Mucosa of gallbladder (tissue), 1 donor: Measurements from ENCODE around the gene ACSF3. TPM values are rescaled to one million over a fixed set of nuclear protein-coding genes. Genes with fewer than 3 reads are reported as not detected.

Source experiments
- DNase-seq: peaks from one replicate; pipeline ENCODE4 v3.0.0-alpha.2; 2020; ENCODE audit warnings: low spot score
- total RNA-seq: library from RNA; stranded (reverse); gene quantifications from one replicate; pipeline ENCODE4 v1.2.1, GENCODE V29; 2021
- donor health status: DM: no; HTN: no; CAD: no.

ACSF3 gene
- total RNA-seq, 1 donor from 2014 or later: 63.4 TPM

DNA sequence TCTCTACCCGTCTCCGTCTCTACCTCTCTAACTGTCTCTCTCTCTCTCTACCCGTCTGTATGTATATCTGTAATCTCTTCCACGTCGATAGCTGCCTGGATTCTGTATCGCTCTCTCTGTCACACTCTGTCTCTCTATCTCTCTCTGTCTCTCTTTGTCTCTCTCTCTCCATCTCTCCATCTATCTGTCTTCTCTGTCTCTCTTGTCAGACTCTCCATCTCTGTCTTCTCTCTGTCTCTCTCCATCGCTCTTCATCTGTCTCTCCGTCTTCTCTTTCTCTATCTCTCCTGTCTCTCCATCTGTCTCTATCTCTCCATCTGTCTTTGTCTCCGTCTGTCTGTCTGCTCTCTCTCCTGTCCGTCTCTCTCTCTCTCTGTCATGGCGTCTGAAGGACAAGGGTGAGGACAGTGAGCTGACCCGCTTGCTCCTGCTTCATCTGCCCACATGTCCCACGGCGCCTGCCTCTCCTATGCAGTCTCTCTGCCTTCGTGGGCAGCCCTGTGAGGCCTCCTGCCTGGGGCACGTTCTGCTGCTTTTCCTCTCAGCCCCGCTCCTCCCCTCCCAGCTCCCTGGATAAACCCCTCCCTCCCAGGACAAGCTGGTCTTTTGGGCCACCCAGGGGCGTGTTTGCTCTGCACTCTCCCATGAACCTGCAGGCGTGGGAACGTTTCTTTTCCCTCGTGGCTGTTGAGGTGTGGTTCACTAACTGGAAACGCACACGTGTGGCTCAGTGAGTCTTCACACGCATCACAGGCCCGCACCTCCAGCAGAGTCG lies 18.9 kb downstream of the ACSF3 start:
- no peak for DNase-seq

DNA sequence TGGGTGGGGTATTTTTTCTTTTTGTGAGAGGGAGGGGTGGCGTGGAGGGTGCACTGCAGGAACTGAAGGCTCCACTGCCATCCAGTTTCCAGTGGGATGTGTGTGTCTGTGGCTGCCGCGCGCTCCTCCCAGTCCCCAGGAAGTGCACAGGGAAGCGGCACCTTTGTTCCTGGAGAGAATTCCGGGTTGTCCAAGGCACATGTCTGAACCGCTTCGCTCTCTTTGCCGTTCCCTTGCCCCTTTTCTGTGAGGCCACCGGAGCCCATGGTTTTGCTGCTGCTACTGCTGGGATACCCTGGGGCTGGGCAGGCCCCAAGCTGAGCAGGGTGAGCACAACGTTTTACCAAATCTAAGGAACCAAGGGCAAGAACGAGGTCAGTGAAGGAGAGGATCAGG lies 19.5 kb downstream of the ACSF3 start:
- no peak for DNase-seq

DNA sequence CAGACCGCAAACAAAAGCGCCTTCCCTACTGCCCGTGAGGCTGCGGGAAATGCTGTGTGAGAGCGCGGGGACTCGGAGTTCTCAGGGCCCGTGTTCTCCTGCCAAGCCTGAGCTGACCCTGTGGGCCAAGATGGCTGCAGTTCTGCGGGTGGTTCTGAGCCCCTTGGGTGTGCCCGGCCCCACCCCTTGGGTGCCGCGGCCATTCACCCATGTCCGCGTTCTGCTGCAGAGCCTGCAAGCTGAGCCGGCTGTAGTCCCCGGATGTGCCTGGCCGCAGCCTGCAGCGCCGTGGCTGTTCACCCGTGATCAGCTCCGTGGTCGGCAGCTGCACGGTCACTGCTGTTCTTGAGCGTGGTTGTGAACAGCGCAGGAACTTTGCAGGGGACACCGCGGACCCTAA lies 20.0 kb downstream of the ACSF3 start:
- no peak for DNase-seq

DNA sequence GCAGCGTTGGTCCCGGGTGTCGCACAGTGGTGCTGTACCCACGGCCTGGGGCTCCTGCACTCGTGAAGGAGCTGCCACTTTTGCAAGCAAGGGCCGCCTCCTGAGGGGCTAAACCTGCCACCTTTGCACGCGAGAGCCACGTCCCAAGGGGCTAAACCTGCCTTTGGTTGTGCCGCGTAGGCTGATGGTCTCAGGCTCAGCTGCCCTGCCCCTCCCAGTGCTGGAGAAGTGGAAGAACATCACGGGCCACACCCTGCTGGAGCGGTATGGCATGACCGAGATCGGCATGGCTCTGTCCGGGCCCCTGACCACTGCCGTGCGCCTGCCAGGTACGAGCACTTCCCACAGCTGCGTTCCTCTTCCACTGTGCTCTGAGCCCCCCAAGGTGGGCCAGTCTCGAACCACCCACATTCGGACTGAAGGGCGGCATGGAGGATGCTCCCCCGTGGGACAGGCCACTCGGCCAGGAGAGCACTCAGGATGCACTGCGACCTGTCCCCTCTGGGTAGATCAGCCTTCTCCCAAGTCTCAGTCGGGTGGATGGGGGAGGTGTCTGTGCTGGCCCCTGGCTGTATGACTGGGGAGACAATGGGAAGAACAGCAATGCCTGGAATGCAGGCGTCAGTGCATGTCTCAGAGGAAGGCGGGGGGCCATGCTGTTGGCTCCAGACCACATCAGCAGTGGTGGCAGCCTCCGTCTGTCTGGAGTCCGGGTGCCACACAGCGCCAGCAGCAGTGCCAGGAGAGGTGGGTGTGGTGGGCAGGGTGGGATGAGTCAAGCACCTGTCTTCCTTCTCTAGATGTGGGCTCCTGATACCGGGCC lies 20.7 kb downstream of the ACSF3 start:
- no peak for DNase-seq

DNA sequence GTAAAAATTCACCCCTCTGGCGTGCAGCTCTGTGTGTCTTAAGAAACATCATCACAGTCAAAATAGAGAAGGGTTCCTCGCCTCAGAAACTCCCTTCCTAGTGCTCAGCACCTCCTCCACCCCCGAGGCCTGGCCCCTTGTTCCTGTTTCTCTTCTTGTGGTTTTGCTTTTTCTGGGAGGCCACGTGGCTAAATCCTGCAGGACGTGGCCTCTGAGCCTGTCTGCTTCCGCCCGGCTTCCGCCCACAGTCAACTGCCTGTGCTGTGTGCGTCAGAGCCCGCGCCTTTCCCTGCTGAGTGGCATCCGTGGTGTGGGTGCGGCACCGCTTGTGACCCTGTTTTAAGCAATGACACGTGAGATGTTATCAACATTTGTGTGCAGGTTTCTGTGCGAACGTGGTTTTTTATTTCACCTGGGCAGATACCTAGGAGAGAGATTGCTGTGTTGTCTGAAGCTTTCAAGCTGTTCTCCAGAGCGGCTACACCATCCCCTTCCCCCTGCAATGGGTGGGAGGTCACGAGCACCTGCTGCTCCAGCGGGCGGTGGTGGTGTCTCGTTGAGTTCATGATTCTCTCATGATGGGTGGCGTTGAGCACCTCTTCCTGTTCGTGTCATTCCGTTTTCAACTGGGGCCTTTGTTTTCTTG lies 21.7 kb downstream of the ACSF3 start:
- peak; percentile 81 for DNase-seq

DNA sequence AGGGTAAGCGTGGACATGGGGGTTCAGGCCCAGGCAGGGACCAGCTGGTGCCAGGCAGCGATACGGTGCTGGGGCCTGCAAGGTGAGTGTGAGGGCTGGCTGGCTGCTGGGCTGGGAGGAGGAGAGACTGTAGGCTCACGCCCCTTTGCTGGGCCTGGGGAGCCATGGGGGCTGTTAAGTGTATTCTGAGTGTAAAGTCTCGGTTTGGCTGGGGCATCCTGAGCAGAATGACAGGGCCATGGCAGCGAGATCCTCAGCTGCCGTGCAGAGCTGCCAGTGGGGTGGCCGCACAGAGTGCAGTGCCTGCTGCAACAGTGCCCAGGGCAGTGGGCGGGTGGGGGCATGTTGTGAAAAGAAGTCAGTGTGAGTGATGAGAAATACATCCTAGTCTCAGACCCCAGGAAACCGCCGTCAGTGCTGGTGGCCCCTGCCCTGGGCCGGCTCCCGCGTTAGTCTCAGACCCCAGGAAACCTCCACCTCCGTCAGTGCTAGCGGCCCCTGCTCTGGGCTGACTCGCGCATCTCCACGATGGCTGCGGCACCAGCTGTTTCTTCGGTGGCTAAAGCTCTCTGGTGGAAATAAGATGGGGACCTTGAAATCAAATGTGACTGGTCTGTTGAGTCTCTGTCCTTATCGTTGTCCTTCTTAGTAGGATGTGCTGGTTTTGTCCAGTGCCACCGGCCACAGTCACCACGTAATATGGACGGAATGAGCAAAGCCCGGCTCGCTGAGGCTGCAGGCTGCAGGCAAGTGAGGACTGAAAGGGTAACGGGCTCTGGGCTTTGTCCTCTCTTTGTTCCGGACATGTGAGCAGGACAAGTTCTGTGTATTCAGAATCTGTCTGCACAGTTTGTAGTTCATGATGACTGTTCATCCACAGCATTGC lies 22.9 kb downstream of the ACSF3 start:
- DNase-seq: no peak

DNA sequence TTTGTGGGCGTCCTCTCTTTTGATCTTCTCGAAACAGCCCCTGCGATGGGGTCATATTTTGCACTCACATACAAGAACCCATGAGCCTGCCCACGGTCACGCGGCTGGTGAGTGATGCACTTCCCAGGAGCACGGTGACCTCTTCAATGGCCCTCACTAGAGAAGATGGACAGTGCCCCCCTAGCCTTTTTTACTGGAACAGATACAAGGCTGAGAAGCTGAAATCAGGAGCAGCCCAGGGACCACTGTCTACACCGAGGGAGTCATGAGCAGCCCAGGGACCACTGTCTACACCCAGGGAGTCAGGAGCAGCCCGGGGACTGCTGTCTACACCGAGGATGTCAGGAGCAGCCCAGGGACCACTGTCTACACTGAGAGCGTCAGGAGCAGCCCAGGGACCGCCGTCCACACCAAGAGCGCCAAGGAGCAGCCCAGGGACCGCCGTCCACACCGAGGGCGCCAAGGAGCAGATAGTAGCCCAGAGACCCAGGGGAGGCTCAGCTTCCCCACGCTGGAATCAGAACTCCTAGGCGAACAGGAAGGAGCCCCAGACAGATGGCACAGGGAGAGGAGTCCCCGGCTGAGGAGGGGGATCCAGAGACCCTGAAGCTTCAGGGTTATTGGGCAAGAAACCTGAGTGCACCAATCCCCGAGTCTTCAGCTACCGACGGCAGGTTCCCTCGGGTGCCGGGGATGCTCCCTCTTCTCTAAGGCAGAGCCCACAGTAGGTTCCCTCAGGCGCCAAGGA lies 23.7 kb downstream of the ACSF3 start:
- no peak for DNase-seq

DNA sequence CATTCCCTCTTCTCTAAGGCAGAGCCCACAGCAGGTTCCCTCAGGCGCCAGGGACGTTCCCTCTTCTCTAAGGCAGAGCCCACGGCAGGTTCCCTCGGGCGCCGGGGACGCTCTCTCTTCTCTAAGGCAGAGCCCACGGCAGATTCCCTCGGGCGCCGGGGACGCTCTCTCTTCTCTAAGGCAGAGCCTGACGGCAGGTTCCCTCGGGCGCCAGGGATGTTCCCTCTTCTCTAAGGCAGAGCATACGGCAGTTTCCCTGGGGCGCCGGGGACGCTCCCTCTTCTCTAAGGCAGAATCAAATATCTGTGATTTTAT lies 24.3 kb downstream of the ACSF3 start:
- no peak for DNase-seq

DNA sequence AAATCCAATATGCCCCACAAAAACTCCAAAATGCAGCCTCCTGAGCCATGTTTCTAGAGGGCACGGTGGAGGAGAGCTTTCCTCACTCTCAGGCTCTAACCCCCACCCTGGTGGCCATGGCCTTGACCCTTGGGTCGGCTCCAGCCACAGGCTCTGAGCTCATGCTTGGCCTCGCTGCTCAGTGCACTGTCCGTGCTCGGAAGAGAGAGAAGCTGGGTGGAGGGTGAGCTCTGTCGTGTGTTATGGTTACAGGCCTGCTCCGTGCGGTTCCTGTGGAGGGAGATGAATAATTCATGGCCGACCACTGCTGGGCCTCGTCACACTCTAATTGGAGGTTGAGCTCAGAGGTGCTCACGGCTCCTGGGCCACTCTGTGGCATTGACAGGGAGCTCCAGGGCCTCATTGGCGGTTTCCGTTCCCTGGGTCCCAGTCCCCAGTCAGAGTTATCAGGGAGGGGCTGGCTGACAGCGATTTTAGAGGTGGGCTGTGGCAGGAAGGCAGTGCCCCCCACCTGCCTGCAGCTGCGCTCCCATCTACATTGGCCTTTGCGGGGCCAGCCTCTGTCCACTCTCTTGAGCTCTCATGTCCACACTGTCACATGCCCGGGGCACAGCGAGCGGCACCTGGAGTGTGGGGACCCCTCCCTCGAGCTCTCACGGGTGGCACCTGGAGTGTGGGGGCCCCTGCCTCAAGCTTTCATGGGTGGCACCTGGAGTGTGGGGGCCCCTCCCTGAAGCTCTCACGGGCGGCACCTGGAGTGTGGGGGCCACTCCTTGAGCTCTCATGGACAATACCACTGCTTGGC lies 24.9 kb downstream of the ACSF3 start:
- no peak for DNase-seq

DNA sequence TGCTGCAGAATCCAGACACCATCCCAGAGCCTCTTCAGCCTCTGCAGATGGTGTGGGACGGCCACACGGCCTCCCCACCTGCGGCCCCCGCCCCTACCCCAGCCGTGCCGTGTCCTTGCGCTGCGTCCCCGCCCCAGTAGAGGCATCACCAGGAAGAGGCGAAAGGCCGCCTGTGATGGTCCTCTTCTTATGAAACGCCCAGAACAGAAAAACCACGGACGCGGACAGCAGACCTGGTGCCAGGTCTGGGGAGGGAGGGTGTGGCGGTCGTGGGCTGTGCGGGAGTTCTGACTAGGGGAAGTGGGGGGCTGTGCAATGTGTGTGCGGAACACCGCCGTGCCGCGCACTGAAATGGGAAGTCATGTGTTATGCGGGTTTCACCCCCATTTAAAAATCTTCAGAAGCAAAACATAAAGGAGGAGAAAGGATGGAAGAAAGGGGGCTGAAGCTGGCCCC lies 25.5 kb downstream of the ACSF3 start:
- no peak for DNase-seq

DNA sequence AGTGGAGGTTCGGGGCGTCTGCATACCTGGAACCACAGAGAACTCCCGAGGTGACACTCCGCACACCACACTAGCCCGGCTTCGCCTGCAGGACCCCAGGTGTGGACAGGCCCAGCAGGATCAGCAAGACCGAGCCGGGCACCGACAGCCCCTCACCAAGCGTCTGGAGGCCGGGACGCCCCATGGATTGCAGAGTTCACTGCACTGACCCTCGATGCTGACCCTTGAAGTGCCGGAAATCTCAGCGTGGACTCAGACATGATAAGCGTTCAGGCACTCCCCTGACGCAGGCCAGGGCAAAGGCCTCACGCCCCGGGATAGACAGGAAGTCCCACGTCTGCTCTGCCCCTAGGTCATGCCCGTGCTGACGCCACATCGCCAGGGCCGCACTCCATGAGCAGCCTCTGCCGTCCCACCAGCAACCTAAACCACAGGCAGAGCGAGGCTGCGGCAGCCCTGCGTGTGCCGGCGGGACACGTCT lies 26.0 kb downstream of the ACSF3 start:
- DNase-seq: no peak

DNA sequence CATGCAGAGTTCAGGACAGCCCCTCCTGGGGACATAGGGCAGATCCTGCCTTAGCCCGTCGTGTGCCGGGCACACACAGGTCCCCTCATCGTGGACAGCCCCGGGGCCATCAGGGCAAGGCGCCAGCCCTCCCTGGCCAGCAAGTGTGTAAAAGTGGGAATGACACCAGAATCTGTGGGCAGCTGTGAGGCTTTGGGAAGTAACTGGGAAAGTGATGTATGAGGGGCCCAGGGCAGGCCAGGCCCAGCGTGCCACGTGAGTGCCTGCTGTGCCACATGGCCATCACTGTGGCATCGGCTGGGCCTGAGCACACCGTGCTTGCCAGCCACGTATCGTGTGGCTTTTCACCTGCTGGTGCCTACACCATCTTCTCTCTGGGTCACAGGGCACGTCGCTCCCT lies 26.6 kb downstream of the ACSF3 start:
- no peak for DNase-seq

DNA sequence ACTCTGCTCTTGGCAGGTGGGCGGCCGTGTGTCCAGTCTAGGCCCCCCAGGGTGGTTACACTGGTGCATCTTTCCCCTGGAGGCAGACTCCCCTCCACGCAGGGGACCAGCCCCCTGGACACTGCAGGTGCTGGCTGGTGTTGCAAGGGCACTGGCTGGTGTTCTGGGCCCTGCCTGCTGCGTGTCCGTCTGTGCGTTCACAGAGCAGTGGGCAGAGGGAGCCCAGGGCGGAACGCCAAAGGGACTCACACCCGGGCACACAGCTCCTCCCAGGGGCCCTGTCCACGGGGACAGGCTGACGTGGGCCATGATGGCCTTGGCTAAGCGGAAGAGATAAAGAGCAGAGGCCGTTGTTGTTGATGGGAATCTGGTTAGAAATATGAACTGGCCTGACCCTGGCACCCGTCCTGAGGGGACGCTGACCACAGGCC lies 27.3 kb downstream of the ACSF3 start:
- DNase-seq: no peak

DNA sequence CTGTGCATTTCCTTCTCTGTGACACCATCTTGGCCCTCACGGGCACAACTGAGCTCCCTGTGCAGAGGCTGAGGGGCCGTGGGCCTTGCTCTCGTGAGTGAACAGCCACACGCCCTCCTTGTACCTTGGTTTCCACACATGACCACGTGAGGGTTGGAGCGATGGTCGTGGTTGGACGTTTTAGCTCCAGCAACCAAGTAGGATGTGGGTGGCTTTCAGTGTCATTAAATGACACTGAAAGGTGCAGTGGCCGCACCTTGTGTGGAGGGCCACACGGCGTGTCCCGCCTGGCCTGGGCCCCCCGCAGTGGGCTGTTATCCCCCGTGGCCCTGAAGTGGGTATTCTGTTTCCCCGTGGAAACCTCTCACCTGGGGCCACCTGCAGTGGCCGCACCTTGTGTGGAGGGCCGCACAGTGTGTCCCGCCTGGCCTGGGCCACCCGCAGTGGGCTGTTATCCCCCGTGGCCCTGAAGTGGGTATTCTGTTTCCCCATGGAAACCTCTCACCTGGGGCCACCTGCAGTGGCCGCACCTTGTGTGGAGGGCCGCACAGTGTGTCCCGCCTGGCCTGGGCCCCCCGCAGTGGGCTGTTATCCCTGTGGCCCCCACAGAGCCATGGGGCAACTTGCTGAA lies 28.2 kb downstream of the ACSF3 start:
- no peak for DNase-seq

DNA sequence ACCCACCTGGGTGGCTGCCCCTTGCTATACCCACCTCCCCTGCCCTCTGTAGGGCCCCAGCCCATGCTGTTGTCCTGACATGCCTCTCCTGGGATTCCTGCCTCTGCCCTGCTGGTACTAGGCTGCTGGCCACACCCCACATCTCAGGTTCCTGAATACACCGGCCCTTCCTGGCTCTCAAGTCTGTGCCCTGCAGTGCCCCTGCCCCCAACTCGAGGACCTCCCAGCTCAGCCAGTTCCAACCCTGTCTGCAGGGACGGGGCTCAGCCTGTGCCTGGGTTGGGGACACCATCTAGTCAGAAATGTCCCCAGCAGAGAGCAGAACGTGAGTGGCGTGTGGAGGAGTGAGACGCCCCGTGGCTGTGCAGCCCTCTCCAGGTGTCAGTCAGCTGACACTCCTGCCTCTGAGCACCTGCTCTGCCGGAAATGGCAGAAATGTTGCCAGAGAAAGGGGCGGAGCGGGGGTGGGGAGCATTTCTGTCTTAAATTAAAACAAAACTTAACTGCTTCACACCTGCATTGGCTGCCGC lies 28.7 kb downstream of the ACSF3 start:
- DNase-seq: no peak

DNA sequence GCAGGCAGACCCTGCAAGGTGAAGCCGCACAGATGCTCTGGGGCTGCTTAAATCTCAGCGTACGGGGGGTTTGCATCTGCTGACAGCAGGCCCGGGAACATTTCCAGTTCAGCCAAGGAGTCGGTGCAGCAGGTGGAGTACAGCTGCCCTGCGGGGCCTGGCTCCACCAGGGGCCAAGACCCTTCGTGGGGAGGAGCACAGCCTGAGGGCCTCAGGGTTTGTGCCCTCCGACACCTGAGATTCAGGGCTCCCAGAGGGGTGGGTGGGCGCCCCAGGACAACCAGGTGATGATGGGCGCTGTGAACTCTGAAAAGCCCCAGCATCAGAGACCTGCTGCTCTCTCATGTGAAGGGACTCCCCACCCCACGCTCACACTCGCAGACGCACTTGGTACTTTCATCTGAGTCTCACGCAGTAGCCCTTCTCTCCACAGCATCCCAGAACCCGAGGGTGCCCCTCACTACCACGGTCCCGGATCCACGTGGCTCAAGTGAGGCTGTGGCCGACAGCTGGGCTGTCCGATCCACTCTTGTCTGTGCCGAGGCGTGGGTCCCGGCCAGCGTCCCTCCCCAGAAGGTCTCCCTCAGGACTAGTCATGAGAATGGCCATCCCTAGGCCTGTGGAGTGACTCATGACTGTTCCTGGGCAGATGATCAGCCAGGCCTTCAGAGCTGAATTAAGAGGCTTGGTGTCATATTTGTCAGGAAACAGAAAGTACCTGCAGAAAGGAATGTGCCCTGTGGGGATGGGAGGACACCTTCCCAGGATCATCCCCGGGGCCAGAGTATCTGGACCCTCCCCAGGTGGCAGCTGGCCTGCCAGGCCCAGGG lies 29.6 kb downstream of the ACSF3 start:
- DNase-seq: no peak

DNA sequence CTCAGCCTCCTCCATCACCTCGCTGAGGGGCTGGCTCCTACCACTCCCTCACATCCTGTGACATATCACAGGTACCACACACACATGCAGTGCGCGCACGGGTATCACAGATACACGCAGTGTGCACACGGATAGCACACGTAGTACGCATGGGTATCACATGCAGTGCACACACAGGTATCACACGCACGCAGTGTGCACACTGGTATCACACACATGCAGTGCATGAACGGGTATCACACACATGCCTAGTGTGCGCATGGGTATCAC lies 30.1 kb downstream of the ACSF3 start:
- DNase-seq: no peak

DNA sequence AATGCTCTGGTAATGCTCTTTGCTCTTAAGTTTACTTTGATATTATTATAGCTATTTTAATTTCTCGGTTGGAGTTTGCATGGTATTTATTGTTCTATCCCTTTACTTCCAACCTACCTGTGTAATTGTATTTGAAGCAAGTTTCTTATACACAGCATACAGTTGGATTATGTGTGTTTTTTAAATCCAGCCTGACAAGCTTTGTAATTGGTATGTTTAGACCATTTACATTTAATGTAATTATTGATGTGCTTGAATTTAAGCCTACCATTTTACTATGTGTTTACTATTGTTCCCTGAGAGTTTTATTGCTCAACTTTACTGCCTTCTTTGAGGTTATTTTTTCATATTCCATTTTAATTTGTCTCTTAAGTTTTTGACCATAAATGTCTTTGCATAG lies 35.7 kb downstream of the ACSF3 start:
- no peak for DNase-seq

DNA sequence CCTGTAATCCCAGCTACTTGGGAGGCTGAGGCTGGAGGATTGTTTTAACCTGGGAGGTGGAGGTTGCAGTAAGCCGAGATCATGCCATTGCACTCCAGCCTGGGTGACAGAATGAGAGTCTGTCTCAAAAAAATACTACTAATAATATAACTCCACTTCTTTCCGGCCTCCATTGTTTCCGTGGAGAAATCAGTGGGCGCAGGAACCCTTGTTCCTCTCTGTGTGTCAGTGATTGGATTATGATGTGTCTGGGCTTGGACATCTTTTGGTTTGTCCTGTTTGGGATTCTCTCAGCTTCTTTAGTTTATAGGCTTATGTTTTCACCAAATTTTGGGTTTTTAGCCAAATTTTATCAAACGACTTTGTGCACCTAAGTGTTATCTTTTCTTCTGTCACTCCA lies 36.8 kb downstream of the ACSF3 start:
- DNase-seq: no peak
